Measurements from ENCODE around the gene SYT8. TPM values are rescaled to one million over a fixed set of nuclear protein-coding genes. Genes with fewer than 3 reads are reported as not detected.

Gene SYT8
- total RNA-seq, 1 experiment from 2014 or later = not detected

DNA sequence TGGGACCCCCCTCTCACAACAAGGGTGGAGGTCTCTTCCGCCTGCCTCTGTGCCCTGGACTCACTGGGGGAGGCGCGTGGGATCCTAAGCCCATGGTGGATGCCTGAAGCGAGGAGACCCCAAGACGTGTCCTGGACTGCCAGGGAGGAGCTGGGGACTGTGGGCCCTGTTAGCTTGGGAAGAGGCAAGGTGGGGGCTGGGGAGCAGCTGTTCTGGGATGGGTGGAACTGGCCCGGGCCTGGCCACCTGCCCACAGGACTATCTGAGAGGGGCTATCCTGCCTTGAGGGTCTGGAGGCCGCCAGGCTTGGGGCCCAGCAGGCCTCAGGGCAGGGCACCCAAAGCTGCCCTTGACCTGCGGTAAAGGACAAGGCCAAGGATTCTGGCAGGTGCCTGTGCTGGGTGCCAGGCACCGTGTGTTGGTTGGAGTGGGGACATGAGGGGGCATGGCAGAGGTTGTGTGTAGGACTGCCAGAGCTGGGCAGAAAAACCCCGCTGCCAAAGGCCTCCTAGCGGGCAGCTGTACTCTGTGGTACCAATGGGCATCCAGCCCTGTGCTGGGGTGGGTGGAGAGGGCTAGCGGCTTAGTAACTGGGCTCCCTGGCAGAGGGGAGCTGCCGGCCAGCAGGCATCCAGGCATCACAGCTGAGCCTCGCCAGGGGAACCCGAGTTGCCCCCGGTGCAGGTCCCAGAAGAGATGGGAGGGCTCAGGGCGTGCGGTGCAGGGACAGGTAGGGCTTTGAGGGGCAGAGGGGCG, 18.8 kb downstream of the SYT8 start:
- DNase-seq = no peak
- Histone ChIP-seq H3K4me3 (ENCODE audit: insufficient read depth, low read depth, low read length) (no peak overlapping the region), H3K36me3 (replicated peaks; ENCODE audit: control insufficient read depth, insufficient read depth, low read length) (no peaks in the 10 kb centered on the region), H3K27me3 (ENCODE audit: control insufficient read depth, insufficient read depth, low read length) (no peaks in the 10 kb centered on the region)

DNA sequence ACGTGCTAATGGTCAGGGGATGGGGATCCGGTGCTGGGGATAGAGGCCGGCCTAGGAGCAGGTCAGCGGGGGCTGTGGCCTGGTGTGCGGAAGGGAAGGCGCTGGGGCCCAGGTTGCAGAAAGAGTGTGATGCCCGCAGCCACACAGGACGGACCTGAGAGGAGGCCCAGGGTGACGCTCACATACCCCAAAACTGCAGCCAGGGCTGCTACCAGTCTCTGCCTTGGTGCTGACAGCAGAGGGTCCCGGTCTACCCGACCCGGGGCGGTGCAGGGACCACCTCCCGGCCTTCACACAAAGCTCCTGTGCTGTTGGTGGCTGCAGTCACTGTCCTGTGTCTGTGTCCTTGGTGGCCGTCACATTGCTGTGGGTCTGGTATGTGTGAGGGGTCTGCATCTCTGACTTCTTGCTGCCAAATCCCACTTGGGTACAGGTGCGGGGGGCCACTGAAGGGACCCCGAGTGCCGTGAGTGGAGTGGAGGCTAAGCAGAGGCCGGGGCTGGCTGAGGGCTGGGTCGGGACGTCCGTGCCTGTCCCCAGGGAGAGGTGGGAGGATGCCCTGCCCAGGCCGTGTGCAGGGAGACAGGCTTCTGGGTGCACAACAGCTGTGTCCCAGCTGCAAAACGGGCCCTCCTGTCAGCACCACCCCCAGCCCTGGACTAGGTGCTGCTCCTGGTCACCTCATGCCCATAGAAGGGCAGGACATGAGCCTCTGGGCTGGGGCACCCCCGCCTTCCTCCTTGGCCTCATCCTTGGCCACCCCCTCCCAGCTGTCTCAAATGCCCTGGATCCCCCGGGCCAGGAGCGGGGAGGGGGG, 19.6 kb downstream of the SYT8 start:
- no peak for DNase-seq
- Histone ChIP-seq H3K36me3 (replicated peaks; ENCODE audit: control insufficient read depth, insufficient read depth, low read length) (no peaks in the 10 kb centered on the region), H3K4me3 (ENCODE audit: insufficient read depth, low read depth, low read length) (no peak overlapping the region), H3K27me3 (ENCODE audit: control insufficient read depth, insufficient read depth, low read length) (no peaks in the 10 kb centered on the region)

DNA sequence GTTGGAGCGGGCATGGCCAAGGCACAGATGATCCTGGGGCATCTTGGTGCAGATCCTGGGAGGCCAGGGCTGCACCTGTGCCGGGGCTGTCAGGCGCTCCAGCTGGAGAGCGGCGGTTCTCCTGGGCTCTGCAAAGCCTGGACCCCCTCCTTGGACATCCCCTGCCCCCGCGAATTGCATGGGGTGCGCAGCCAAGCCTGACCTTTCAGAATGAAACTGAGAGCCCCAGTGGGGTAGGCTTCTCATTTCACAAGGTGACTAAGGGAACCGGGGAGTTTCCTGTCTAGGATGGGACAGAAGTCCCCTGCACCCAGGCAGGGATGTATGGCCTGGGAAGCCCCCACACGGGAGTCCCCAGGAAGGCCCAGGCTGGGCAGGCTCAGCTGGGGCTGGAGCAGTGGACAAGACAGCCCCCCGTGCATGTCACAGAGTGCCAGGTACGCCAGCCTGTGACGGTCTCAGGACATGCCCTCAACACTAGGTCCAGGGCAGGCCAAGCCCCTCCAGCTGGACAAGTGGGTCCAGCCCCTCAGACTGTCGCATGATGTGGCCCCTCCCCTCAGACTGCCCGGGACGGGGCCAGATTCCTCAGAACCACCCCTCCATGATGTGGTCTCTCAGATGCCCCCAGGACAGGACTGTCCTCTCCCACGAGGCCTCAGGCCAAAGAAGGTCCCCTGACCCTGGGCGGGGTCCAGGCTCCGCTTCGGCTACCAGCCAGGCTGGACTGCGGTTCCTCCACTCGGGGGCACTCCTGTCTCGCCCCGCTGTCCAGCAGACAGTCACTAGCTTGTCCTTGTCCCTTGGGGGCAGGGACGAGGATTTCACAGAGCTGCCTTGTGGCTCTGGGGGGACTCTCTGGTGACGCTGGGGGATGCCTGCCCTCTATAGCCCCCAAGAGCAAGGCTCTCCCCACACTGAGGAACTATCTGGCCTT, 20.4 kb downstream of the SYT8 start:
- no peak for DNase-seq
- H3K4me3 ChIP-seq (ENCODE audit: insufficient read depth, low read depth, low read length) = no peak overlapping the region
- H3K36me3 ChIP-seq (replicated peaks; ENCODE audit: control insufficient read depth, insufficient read depth, low read length) = no peaks in the 10 kb centered on the region
- H3K27me3 ChIP-seq (ENCODE audit: control insufficient read depth, insufficient read depth, low read length) = no peaks in the 10 kb centered on the region

DNA sequence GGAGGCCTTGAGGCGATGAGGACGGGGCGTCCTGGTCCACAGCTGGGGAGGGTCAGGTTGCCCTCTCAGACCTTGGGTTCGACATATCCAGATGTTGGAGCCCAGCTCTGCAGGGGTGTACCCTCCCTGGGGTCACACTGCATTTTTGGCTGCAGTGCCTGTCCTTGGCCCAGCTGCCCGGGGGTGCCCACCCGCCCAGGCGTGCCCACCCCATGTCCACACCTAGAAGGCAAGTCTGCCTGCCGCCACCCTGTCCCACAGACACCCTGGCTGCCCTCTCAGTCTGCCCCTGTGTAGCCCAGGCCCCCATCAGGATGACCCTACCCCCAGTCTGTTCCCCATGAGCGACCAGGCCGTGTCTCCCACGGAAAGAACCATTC, 21.1 kb downstream of the SYT8 start:
- no peak for DNase-seq
- no peak overlapping the region for H3K4me3 ChIP-seq (ENCODE audit: insufficient read depth, low read depth, low read length)
- H3K36me3 ChIP-seq (replicated peaks; ENCODE audit: control insufficient read depth, insufficient read depth, low read length) = no peaks in the 10 kb centered on the region
- H3K27me3 ChIP-seq (ENCODE audit: control insufficient read depth, insufficient read depth, low read length) = no peaks in the 10 kb centered on the region

DNA sequence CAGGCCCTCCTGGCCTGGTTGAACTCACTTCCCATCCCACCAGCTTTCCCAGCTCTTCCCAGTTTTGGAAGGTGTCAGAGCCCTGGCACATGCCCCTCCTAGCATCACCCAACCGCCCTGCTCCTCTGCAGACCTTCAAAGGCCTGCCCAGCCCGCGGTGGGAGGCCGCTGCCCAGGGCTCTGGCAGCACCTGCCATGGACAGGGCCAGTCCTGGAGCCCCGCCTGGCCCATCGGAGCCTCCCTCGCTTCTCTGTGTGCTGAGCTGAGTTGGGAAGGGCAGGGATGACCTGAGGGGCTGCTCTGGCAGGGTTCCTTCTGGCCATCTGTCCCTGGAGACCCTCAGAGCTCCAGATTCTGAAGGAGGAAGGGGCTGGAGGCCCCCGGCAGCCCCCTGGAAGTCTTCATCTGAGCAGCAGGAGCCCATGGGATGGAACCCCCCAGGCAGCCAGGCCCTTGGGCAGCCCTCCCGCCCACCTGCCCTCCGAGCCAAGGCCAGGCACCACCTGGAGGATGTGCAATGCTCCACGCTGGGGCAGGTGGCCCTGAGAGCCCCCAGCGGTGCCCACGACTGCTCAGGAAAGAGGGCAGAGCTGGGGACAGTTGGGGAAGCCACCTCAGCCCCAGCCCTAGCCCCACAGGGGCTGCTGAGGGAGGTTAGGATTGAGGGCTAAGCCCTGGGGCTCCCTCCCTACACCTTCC, 21.7 kb downstream of the SYT8 start:
- Histone ChIP-seq H3K27me3 (ENCODE audit: control insufficient read depth, insufficient read depth, low read length) (no peaks in the 10 kb centered on the region), H3K36me3 (replicated peaks; ENCODE audit: control insufficient read depth, insufficient read depth, low read length) (no peaks in the 10 kb centered on the region), H3K4me3 (ENCODE audit: insufficient read depth, low read depth, low read length) (no peak overlapping the region)
- no peak for DNase-seq

DNA sequence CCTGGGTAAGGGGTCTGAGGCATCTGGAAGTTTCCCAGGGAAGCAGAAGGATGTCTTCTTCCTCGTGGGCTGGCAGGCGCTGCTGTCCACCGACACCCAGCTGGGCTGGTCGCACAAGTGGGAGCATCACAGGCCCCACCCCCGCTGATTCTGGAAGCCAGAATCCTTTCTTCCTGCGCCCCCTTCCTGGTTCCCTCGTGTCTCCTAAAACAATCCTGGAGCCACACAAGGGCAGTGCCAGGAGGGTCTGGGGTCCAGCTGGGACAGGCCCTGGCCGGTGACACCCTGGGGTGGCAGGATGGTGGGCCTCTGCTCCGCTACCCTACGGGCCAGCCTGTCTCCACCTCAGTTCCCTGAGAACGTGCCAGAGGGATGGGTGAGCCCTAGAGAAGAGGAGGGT, 22.3 kb downstream of the SYT8 start:
- DNase-seq = no peak
- Histone ChIP-seq H3K4me3 (ENCODE audit: insufficient read depth, low read depth, low read length) (no peak overlapping the region), H3K36me3 (replicated peaks; ENCODE audit: control insufficient read depth, insufficient read depth, low read length) (no peaks in the 10 kb centered on the region), H3K27me3 (ENCODE audit: control insufficient read depth, insufficient read depth, low read length) (no peaks in the 10 kb centered on the region)

DNA sequence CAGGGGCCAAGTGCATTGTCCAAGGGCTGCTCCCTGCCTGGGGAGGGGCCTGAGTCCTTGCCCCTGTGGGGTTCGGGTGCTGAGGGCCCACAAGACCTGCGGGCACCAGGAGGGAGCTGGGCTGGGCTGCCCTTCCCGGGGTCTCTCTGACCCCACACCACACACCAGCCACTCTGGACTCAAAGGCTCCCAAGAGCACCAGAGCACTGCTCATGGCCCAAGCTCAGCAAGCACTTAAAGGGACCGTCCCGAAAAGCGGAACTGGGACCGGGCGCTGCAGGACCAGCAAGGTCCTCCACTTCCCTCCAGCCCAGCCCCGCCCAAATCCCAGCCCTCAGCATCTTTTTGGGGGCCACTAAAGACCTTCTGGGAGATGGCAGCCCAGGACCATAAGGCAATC, 23.4 kb downstream of the SYT8 start:
- DNase-seq = no peak
- no peaks in the 10 kb centered on the region for H3K27me3 ChIP-seq (ENCODE audit: control insufficient read depth, insufficient read depth, low read length)
- H3K4me3 ChIP-seq (ENCODE audit: insufficient read depth, low read depth, low read length) = no peak overlapping the region
- no peaks in the 10 kb centered on the region for H3K36me3 ChIP-seq (replicated peaks; ENCODE audit: control insufficient read depth, insufficient read depth, low read length)

DNA sequence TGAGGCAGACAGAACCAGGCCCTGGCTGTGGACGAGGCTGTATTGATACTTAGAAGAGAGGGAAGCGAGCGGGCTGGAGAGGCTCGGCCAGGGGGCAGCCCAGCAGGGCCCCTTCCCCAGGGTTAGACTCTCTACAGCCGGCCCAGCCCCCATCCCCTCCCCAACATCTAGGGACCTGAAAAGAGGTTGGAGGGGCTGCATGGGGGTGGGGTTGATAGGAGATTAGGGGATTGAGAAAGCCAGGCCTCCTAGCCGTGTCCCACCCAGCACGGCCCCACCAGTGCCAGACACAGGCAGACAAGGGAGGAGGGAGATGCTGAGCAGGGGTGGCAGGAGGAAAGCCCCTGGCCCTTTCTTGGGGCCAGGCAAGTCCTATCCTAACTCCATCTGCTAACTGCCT, 23.8 kb downstream of the SYT8 start:
- Histone ChIP-seq H3K27me3 (ENCODE audit: control insufficient read depth, insufficient read depth, low read length) (no peaks in the 10 kb centered on the region), H3K36me3 (replicated peaks; ENCODE audit: control insufficient read depth, insufficient read depth, low read length) (no peaks in the 10 kb centered on the region), H3K4me3 (ENCODE audit: insufficient read depth, low read depth, low read length) (no peak overlapping the region)
- no peak for DNase-seq

DNA sequence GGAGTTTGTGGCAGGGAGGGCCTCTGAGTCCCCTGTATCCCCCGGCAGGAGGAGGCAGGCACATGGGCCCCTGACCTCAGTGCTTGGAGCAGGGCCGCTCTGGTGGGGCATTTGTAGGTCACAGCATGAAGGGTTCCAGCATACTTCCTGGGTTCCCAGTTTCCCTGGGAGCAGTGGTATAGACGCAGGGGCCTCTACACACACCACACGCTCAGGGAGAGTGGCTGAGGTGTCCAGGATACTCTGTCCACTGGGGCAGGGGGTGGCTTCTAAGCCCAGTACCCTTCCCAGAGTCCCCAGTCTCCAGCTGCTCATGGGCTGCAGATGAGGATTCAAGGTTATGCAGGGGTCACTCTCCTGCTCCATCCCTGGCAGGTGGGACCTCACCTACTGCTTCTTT, 24.2 kb downstream of the SYT8 start:
- no peak for DNase-seq
- Histone ChIP-seq H3K4me3 (ENCODE audit: insufficient read depth, low read depth, low read length) (no peak overlapping the region), H3K36me3 (replicated peaks; ENCODE audit: control insufficient read depth, insufficient read depth, low read length) (no peaks in the 10 kb centered on the region), H3K27me3 (ENCODE audit: control insufficient read depth, insufficient read depth, low read length) (no peaks in the 10 kb centered on the region)

DNA sequence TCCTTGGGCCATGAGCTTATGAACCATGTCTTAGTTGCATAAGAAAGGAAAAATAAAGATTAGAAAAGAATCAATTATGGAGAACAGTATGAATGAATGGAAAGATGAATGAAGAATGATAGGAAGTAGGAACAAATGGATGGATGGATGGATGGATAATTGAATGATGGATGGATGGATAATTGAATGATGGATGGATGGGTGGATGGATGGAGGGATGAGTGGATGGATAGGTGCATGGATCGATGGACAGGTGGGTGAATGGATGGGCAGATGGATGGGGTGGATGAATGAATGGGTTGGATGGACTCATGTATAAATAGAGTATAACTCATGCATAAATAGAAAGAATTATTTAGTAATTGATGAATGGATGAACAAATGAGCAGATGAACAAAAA, 25.3 kb downstream of the SYT8 start:
- DNase-seq = no peak
- H3K36me3 ChIP-seq (replicated peaks; ENCODE audit: control insufficient read depth, insufficient read depth, low read length) = no peaks in the 10 kb centered on the region
- H3K27me3 ChIP-seq (ENCODE audit: control insufficient read depth, insufficient read depth, low read length) = no peaks in the 10 kb centered on the region
- H3K4me3 ChIP-seq (ENCODE audit: insufficient read depth, low read depth, low read length) = no peak overlapping the region

DNA sequence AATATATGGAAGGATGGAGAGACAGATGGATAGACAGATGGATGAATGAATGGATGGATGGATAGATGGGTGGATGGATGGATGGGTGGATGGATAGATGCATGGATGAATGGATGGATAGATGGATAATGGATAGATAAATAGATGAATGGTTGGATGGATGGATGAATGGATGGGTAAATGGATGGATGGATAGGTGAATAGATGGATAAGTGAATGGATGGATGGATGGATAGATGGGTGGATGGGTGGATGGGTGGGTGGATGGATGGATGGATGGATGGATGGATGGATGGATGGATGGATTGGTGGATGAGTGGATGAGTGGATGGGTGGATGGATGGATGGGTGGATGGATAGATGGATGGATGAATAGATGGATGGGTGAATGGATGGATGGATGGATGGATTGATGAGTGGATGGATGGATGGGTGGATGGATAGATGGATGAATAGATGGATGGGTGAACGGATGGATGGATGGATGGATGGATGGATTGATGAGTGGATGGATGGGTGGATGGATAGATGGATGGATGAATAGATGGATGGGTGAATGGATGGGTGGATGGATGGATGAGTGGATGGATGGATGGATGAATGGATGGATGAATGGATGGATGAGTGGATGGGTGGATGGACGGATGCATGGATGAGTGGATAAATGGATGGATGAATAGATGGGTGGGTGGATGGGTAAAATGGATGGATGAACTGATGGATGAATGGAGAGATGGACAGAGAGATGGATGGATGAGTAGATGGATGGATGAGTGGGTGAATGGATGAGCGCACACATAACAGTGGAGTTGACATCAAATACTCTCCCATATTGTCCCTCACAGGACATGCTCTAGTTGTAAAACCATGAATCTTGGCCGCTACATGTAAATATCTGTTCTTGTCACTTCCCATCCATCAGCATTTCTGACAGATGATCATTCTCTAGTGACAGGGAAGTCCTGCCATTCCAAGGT, 26.9 kb downstream of the SYT8 start:
- Histone ChIP-seq H3K27me3 (ENCODE audit: control insufficient read depth, insufficient read depth, low read length) (no peaks in the 10 kb centered on the region), H3K36me3 (replicated peaks; ENCODE audit: control insufficient read depth, insufficient read depth, low read length) (no peaks in the 10 kb centered on the region), H3K4me3 (ENCODE audit: insufficient read depth, low read depth, low read length) (no peak overlapping the region)
- no peak for DNase-seq

DNA sequence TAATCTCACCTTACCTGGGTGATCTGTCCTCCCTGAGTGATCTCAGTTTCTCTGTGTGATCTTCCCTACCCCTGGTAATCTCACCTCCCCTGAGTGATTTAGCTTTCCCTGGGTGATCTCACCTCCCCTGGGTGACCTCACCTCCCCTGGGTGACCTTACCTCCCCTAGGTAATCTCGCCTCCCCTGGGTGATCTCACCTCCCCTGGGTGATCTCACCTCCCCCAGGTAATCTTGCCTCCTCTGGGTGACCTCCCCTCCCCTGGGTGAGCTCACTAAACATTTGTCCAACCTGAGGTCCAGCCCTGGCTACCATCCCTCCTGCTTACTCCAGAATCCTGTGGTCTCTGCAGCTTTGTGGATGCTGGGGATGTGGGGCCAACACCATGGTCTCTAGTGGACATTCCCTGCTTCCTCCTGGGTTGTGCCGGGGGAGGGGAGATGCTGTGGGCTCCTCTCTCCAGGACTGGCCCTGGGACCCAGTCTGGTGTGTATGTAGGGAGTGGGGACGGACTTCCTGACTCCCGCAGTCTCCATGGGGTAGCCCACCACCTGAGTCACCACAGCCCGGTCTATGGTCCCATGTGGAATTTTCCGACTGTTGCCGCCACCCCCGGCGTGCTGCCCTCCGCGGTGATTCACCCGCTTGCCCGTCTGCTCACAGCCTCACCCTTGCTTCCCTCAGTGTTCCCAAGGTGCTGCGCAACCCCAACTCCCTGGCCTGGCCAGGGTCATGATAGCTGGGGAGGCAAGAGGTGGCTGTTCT, 28.0 kb downstream of the SYT8 start:
- Histone ChIP-seq H3K36me3 (replicated peaks; ENCODE audit: control insufficient read depth, insufficient read depth, low read length) (no peaks in the 10 kb centered on the region), H3K27me3 (ENCODE audit: control insufficient read depth, insufficient read depth, low read length) (no peaks in the 10 kb centered on the region), H3K4me3 (ENCODE audit: insufficient read depth, low read depth, low read length) (no peak overlapping the region)
- no peak for DNase-seq
